ENCODE data around the gene CCSAP. TPM values are rescaled to one million over a fixed set of nuclear protein-coding genes. Genes with fewer than 3 reads are reported as not detected.
"Not testable (repeated sequence)": the region's sequence is repeated elsewhere in the genome, so short reads cannot be mapped to it uniquely, and the experiment has no call there.

The CCSAP gene
- total RNA-seq, 5 donors from 2014 or later (not counting 1 experiment from before 2014, with no cell fraction given), result 7.9 to 11.4 (median 8.9) TPM

DNA sequence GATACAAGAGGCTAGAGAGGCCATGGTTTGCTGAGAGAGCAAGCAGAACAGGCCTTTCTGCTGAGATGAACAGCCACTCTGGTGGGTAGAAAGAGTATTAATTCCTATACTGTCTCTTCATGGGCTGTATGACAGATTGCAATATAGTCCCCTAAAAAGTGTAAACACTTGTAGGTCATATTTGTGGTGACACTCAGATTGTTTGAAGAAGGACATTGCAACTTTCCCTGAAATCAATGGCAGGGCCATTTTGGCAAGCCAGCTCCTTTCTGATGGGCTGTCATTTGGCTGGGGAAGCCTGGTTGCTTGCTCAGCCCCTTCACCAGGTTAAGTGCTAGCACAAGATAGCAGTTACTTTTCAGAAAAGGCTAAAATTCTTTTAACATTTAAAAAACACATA, 44.4 kb downstream of the CCSAP start:
- Histone ChIP-seq H3K4me3 (ENCODE audit: control insufficient read depth in 1 of 2, extremely low read depth in 1 of 2, low read length in 1 of 2) (no peak overlapping the region), H3K27me3 (replicated peaks in 1 of 2; ENCODE audit: control insufficient read depth in 2 of 2, extremely low read depth in 1 of 2, insufficient read depth in 2 of 2, low read length in 1 of 2) (no peaks in the 10 kb centered on the region), H3K4me1 (ENCODE audit: control insufficient read depth in 1 of 2, extremely low read depth in 1 of 2, insufficient read depth in 2 of 2, low read length in 2 of 2) (no peaks in the 10 kb centered on the region), H3K36me3 (ENCODE audit: control insufficient read depth in 2 of 2, extremely low read depth in 1 of 2, insufficient read depth in 1 of 2, low read length in 1 of 2) (peaks cover 0 to 51% of the 10 kb centered on the region in 2 donors), H3K9me3 (no peaks in the 10 kb centered on the region), H3K27ac (ENCODE audit: low read length) (no peak overlapping the region)
- DNase-seq, result no peak
- no peaks in the 10 kb centered on the region for H3K9me3 Mint-ChIP-seq
- no peak for ATAC-seq (replicated peaks in 1 of 4)
- H3K27me3 Mint-ChIP-seq, result no peaks in the 10 kb centered on the region
- H3K4me3 Mint-ChIP-seq, result no peak overlapping the region
- POLR2A ChIA-PET, result no interaction called here
- peaks cover 56% of the 10 kb centered on the region for H3K36me3 Mint-ChIP-seq
- peaks cover 4 to 11% (median 7%) of the 10 kb centered on the region in 3 donors for H3K4me1 Mint-ChIP-seq
- no peak overlapping the region for H3K27ac Mint-ChIP-seq
- CTCF ChIA-PET, result no interaction called here

DNA sequence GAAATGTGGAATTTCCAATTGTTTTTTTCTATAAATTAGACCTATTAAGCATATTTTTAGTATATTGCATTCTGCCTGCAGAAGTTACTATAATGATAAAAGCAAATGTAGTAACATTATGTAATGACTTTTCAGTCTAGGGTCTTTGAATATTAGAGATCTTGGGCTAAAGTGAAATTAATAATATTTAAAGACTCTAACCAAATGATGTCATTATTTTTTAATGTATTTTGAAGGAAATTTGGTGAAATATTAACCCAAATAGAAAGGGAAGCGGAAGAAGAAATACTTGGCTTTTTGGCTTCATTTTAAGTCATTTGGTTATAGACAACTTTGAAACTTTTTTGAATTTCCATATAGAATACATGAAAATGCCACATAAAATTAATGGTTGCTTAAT, 45.1 kb downstream of the CCSAP start:
- H3K4me1 Mint-ChIP-seq, result peaks cover 0 to 12% (median under 1%) of the 10 kb centered on the region in 3 donors
- H3K36me3 Mint-ChIP-seq, result peaks cover 58% of the 10 kb centered on the region
- ChIA-PET CTCF (no interaction called here), POLR2A (no interaction called here)
- no peak overlapping the region for H3K4me3 ChIP-seq (ENCODE audit: control insufficient read depth in 1 of 2, extremely low read depth in 1 of 2, low read length in 1 of 2)
- H3K36me3 ChIP-seq (ENCODE audit: control insufficient read depth in 2 of 2, extremely low read depth in 1 of 2, insufficient read depth in 1 of 2, low read length in 1 of 2), result peaks cover 0 to 48% of the 10 kb centered on the region in 2 donors
- WGBS (ENCODE audit: insufficient coverage), result no CpG with 5 or more reads among the region's 1 CpG
- no peaks in the 10 kb centered on the region for H3K4me1 ChIP-seq (ENCODE audit: control insufficient read depth in 1 of 2, extremely low read depth in 1 of 2, insufficient read depth in 2 of 2, low read length in 2 of 2)
- no peaks in the 10 kb centered on the region for H3K9me3 Mint-ChIP-seq
- no peak overlapping the region for H3K4me3 Mint-ChIP-seq
- ATAC-seq (replicated peaks in 1 of 4) (no peak), DNase-seq (no peak)
- H3K27ac Mint-ChIP-seq, result no peak overlapping the region
- H3K27ac ChIP-seq (ENCODE audit: low read length), result no peak overlapping the region
- H3K27me3 ChIP-seq (replicated peaks in 1 of 2; ENCODE audit: control insufficient read depth in 2 of 2, extremely low read depth in 1 of 2, insufficient read depth in 2 of 2, low read length in 1 of 2), result no peaks in the 10 kb centered on the region
- H3K9me3 ChIP-seq, result no peaks in the 10 kb centered on the region
- no peaks in the 10 kb centered on the region for H3K27me3 Mint-ChIP-seq

DNA sequence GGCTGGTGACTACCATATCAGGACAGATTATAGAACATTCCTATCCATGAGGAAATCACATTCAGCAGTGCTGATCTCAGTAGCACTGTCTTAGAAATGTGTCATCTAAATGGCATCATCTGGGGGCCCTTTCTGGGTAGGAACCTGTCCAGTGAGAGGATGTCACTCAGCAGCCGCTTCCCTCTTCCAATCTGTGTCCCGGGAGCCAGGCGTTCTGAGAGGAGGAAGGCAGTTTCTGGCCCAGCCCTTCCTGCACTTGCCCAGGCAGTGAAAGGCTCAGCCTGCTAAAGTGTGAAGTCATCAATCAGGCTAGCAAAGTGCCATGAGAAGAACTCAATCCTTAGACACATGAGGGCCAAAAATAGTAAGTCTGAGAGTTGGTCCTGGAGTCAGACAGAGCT, 46.3 kb downstream of the CCSAP start:
- no peaks in the 10 kb centered on the region for H3K9me3 ChIP-seq
- peaks cover 0 to 12% (median 0%) of the 10 kb centered on the region in 3 donors for H3K4me1 Mint-ChIP-seq
- H3K27me3 Mint-ChIP-seq, result no peaks in the 10 kb centered on the region
- ChIA-PET POLR2A (no interaction called here), CTCF (interaction anchor here in 1 of 2 donors (0.5 kb wide), 1 partner anchor 36 kb away, joined by 6 read pairs; no protein-coding TSS in a partner anchor)
- H3K27ac Mint-ChIP-seq, result no peak overlapping the region
- peaks cover 0 to 48% of the 10 kb centered on the region in 2 donors for H3K36me3 ChIP-seq (ENCODE audit: control insufficient read depth in 2 of 2, extremely low read depth in 1 of 2, insufficient read depth in 1 of 2, low read length in 1 of 2)
- H3K9me3 Mint-ChIP-seq, result no peaks in the 10 kb centered on the region
- no peak overlapping the region for H3K27ac ChIP-seq (ENCODE audit: low read length)
- H3K36me3 Mint-ChIP-seq, result peaks cover 57% of the 10 kb centered on the region
- H3K27me3 ChIP-seq (replicated peaks in 1 of 2; ENCODE audit: control insufficient read depth in 2 of 2, extremely low read depth in 1 of 2, insufficient read depth in 2 of 2, low read length in 1 of 2), result no peaks in the 10 kb centered on the region
- ATAC-seq (replicated peaks in 1 of 4) (no peak), DNase-seq (no peak)
- WGBS (ENCODE audit: insufficient coverage), result 92% methylated on average over 3 of the region's 3 CpGs
- no peaks in the 10 kb centered on the region for H3K4me1 ChIP-seq (ENCODE audit: control insufficient read depth in 1 of 2, extremely low read depth in 1 of 2, insufficient read depth in 2 of 2, low read length in 2 of 2)
- no peak overlapping the region for H3K4me3 Mint-ChIP-seq
- no peak overlapping the region for H3K4me3 ChIP-seq (ENCODE audit: control insufficient read depth in 1 of 2, extremely low read depth in 1 of 2, low read length in 1 of 2)

DNA sequence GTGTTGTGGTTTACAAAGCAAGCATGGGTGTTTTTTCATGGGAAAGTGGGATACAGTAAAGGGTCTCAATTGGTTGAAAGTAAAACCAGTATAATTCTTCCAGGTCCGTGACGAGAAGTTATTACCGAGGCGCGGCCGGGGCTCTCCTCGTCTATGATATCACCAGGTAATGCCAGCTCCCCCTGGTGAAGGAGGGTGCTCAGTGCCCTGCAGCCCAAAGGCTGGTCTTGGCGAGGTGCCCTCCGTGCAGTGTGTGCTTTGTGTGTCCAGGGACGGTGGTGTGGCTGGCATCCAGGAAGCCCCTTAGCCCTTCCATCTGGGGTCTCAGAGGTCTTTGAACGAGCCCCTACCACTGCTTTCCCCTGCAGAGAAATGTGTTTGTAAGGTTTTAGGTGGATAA, 47.1 kb downstream of the CCSAP start:
- DNase-seq (no peak), ATAC-seq (replicated peaks in 1 of 4) (no peak)
- Mint-ChIP-seq H3K27ac (no peak overlapping the region), H3K9me3 (no peaks in the 10 kb centered on the region), H3K36me3 (peaks cover 60% of the 10 kb centered on the region), H3K27me3 (no peaks in the 10 kb centered on the region), H3K4me1 (peaks cover 0 to 12% (median 0%) of the 10 kb centered on the region in 3 donors), H3K4me3 (no peak overlapping the region)
- ChIA-PET POLR2A (no interaction called here), CTCF (no interaction called here)
- H3K36me3 ChIP-seq (ENCODE audit: control insufficient read depth in 2 of 2, extremely low read depth in 1 of 2, insufficient read depth in 1 of 2, low read length in 1 of 2), result peaks cover 0 to 50% of the 10 kb centered on the region in 2 donors
- no peak overlapping the region for H3K27ac ChIP-seq (ENCODE audit: low read length)
- WGBS (ENCODE audit: insufficient coverage), result 97% methylated on average over 9 of the region's 11 CpGs
- H3K4me3 ChIP-seq (ENCODE audit: control insufficient read depth in 1 of 2, extremely low read depth in 1 of 2, low read length in 1 of 2), result no peak overlapping the region
- H3K9me3 ChIP-seq, result no peaks in the 10 kb centered on the region
- H3K4me1 ChIP-seq (ENCODE audit: control insufficient read depth in 1 of 2, extremely low read depth in 1 of 2, insufficient read depth in 2 of 2, low read length in 2 of 2), result no peaks in the 10 kb centered on the region
- no peaks in the 10 kb centered on the region for H3K27me3 ChIP-seq (replicated peaks in 1 of 2; ENCODE audit: control insufficient read depth in 2 of 2, extremely low read depth in 1 of 2, insufficient read depth in 2 of 2, low read length in 1 of 2)

DNA sequence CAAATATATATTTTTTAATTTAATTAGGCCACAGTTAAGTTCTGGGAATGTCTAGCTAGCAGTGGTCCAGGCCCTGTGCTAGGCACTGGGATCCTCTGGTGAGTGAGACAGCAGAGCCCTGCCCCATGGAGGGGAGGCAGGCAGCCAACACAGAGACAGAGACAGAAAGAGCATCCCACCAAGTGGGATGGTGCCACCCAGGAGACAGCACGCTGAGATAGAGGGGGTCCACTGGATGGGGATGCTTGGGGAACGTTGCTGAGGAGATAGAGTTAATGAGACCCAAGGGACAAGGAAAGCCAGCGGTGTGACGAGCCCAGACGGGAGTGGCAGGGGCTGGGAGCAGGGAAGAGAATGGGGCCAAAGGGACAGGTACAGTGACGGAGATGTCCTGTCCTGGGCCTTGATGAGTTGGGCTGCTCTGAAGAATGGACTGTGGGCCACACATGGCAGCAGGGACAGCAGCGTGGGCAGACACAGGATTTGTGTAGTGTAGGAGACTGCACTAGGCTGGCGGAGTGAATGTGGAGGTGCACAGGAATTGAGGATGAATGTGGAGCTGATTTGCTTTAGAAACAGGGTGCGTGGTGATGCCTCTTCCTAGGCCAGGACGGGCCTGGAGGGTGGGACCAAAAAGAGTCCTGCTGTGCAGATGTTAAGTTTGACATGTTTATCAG, 49.2 kb downstream of the CCSAP start:
- Mint-ChIP-seq H3K27ac (peak overlapping the region in 1 of 2 donors; percentile 16), H3K36me3 (peaks cover 58% of the 10 kb centered on the region), H3K9me3 (no peaks in the 10 kb centered on the region), H3K27me3 (no peaks in the 10 kb centered on the region), H3K4me3 (no peak overlapping the region), H3K4me1 (peaks cover 0 to 12% (median 0%) of the 10 kb centered on the region in 3 donors)
- WGBS (ENCODE audit: insufficient coverage), result 95% methylated on average over 8 of the region's 10 CpGs
- Histone ChIP-seq H3K4me3 (ENCODE audit: control insufficient read depth in 1 of 2, extremely low read depth in 1 of 2, low read length in 1 of 2) (no peak overlapping the region), H3K27ac (ENCODE audit: low read length) (no peak overlapping the region), H3K4me1 (ENCODE audit: control insufficient read depth in 1 of 2, extremely low read depth in 1 of 2, insufficient read depth in 2 of 2, low read length in 2 of 2) (no peaks in the 10 kb centered on the region), H3K27me3 (replicated peaks in 1 of 2; ENCODE audit: control insufficient read depth in 2 of 2, extremely low read depth in 1 of 2, insufficient read depth in 2 of 2, low read length in 1 of 2) (no peaks in the 10 kb centered on the region), H3K9me3 (no peaks in the 10 kb centered on the region), H3K36me3 (ENCODE audit: control insufficient read depth in 2 of 2, extremely low read depth in 1 of 2, insufficient read depth in 1 of 2, low read length in 1 of 2) (peaks cover 0 to 44% of the 10 kb centered on the region in 2 donors)
- ATAC-seq (replicated peaks in 1 of 4) (no peak), DNase-seq (no peak)
- CTCF ChIA-PET, result no interaction called here
- POLR2A ChIA-PET, result no interaction called here

DNA sequence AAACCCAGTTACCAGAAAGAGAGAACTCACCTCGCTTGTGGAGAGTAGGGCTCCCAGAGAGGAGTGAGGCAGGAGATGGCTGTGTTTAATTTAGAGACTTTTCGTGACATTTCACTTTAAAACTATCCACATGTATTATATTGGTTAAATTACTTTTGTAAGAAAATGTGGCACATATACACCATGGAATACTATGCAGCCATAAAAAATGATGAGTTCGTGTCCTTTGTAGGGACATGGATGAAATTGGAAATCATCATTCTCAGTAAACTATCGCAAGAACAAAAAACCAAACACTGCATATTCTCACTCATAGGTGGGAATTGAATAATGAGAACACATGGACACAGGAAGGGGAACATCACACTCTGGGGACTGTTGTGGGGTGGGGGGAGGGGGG, 51.2 kb downstream of the CCSAP start:
- H3K4me1 ChIP-seq (ENCODE audit: control insufficient read depth in 1 of 2, extremely low read depth in 1 of 2, insufficient read depth in 2 of 2, low read length in 2 of 2); H3K9me3 Mint-ChIP-seq; H3K27ac ChIP-seq (ENCODE audit: low read length); POLR2A ChIA-PET; H3K27me3 Mint-ChIP-seq; H3K9me3 ChIP-seq; ATAC-seq (replicated peaks in 1 of 4); H3K27ac Mint-ChIP-seq; H3K4me3 ChIP-seq (ENCODE audit: control insufficient read depth in 1 of 2, extremely low read depth in 1 of 2, low read length in 1 of 2); H3K27me3 ChIP-seq (replicated peaks in 1 of 2; ENCODE audit: control insufficient read depth in 2 of 2, extremely low read depth in 1 of 2, insufficient read depth in 2 of 2, low read length in 1 of 2); H3K4me3 Mint-ChIP-seq; DNase-seq; CTCF ChIA-PET: not testable (repeated sequence)
- H3K4me1 Mint-ChIP-seq, result peaks cover 9 to 17% (median 11%) of the 10 kb centered on the region in 3 donors
- H3K36me3 ChIP-seq (ENCODE audit: control insufficient read depth in 2 of 2, extremely low read depth in 1 of 2, insufficient read depth in 1 of 2, low read length in 1 of 2), result peaks cover 0 to 31% of the 10 kb centered on the region in 2 donors
- peaks cover 58% of the 10 kb centered on the region for H3K36me3 Mint-ChIP-seq
- no CpG with 5 or more reads among the region's 4 CpGs for whole genome bisulfite sequencing (ENCODE audit: insufficient coverage)

Measured in T-cell (primary cell).